HG03175 (cell line): ENCODE data around the gene SLC8A1.

Experiments
- ATAC-seq: cut with Tn5 transposase; IDR thresholded peaks from one replicate; pipeline ENCODE4 v1.9.1; 2021; ENCODE audit warnings: mild to moderate bottlenecking, moderate library complexity; ENCODE audit not compliant: unreplicated experiment

SLC8A1 gene

GRCh38 chr2:40361478-40361877, 90.4 kb downstream of the SLC8A1 start:
- ATAC-seq = no peak

GRCh38 chr2:40360652-40361051, 91.2 kb downstream of the SLC8A1 start:
- no peak for ATAC-seq

- ATAC-seq = no peak
These were observed 92.1 kb downstream of the SLC8A1 start for GRCh38 chr2:40359811-40360210.

- ATAC-seq = no peak
These were observed 93.1 kb downstream of the SLC8A1 start for GRCh38 chr2:40358783-40359182.

- ATAC-seq = no peak
These were observed 94.2 kb downstream of the SLC8A1 start for GRCh38 chr2:40357667-40358066.

- no peak for ATAC-seq
These were observed 96.4 kb downstream of the SLC8A1 start for GRCh38 chr2:40355451-40355850.

GRCh38 chr2:40353231-40353630, 98.7 kb downstream of the SLC8A1 start:
- ATAC-seq = no peak

- ATAC-seq = no peak
These were observed 99.2 kb downstream of the SLC8A1 start for GRCh38 chr2:40352703-40353099.

- no peak for ATAC-seq
These were observed 99.7 kb downstream of the SLC8A1 start for GRCh38 chr2:40352041-40352702.

GRCh38 chr2:40348665-40349064, 103.2 kb downstream of the SLC8A1 start:
- ATAC-seq = no peak

GRCh38 chr2:40348038-40348437, 103.9 kb downstream of the SLC8A1 start:
- ATAC-seq = no peak

GRCh38 chr2:40346535-40347354, 105.1 kb downstream of the SLC8A1 start:
- ATAC-seq = no peak

GRCh38 chr2:40344364-40344763, 107.5 kb downstream of the SLC8A1 start:
- no peak for ATAC-seq

GRCh38 chr2:40343902-40344301, 108.0 kb downstream of the SLC8A1 start:
- no peak for ATAC-seq

- no peak for ATAC-seq
These were observed 110.7 kb downstream of the SLC8A1 start for GRCh38 chr2:40341198-40341597.

- no peak for ATAC-seq
These were observed 112.9 kb downstream of the SLC8A1 start for GRCh38 chr2:40339026-40339425.

- ATAC-seq = no peak
These were observed 119.6 kb downstream of the SLC8A1 start for GRCh38 chr2:40332191-40332826.

GRCh38 chr2:40330096-40330495, 121.8 kb downstream of the SLC8A1 start:
- ATAC-seq = no peak

GRCh38 chr2:40329739-40330030, 122.2 kb downstream of the SLC8A1 start:
- no peak for ATAC-seq

GRCh38 chr2:40325116-40325515, 126.8 kb downstream of the SLC8A1 start:
- no peak for ATAC-seq

GRCh38 chr2:40324656-40325055, 127.2 kb downstream of the SLC8A1 start:
- no peak for ATAC-seq

- no peak for ATAC-seq
These were observed 130.1 kb downstream of the SLC8A1 start for GRCh38 chr2:40321822-40322221.
